GM23338 (cell line): ENCODE results near the gene PRPF38A. TPM values are rescaled to one million over a fixed set of nuclear protein-coding genes. Genes with fewer than 3 reads are reported as not detected.

ENCODE experiments used
- ATAC-seq: fragments of 200-7000 bp; cut with Tn5 transposase; 3 replicates; pipeline ENCODE4 v1.9.1; 2020
- DNase-seq: peaks from one replicate; pipeline ENCODE4 v3.0.0-alpha.2; 2015; ENCODE audit warnings: low spot score
- H2AFZ ChIP-seq: fragments of 200-600 bp; sonication (generic); 2 replicates; pipeline ENCODE4 v1.8.0; 2016; ENCODE audit warnings: antibody characterized with exemption, mild to moderate bottlenecking, moderate library complexity
- H3F3A ChIP-seq: fragments of 200-600 bp; sonication (generic); replicated peaks from 2 replicates; pipeline ENCODE4 v1.8.0; 2017; ENCODE audit warnings: antibody characterized with exemption, mixed run types, low read depth
- H3K27ac ChIP-seq: fragments of 200-600 bp; sonication (generic); 2 replicates; pipeline ENCODE4 v1.6.1; 2016; ENCODE audit warnings: low read depth
- H3K27me3 ChIP-seq: fragments of 200-600 bp; sonication (generic); 2 replicates; pipeline ENCODE4 v1.8.0; 2016; ENCODE audit warnings: mild to moderate bottlenecking, mixed run types, moderate library complexity; ENCODE audit not compliant: insufficient read depth
- H3K36me3 ChIP-seq: fragments of 200-600 bp; sonication (generic); 2 replicates; pipeline ENCODE4 v1.8.0; 2016; ENCODE audit warnings: mild to moderate bottlenecking; ENCODE audit not compliant: insufficient read depth
- H3K4me1 ChIP-seq: fragments of 200-600 bp; sonication (generic); 2 replicates; pipeline ENCODE4 v1.8.0; 2016; ENCODE audit warnings: mild to moderate bottlenecking, moderate library complexity; ENCODE audit not compliant: insufficient read depth
- H3K4me2 ChIP-seq: fragments of 200-600 bp; sonication (generic); 2 replicates; pipeline ENCODE4 v1.7.1; 2017; ENCODE audit warnings: mixed run types
- H3K4me3 ChIP-seq: fragments of 200-600 bp; sonication (generic); 2 replicates; pipeline ENCODE4 v1.6.1; 2016; ENCODE audit warnings: mixed run types
- H3K79me2 ChIP-seq: fragments of 200-600 bp; sonication (generic); replicated peaks from 2 replicates; pipeline ENCODE4 v1.8.0; 2017; ENCODE audit warnings: mild to moderate bottlenecking; ENCODE audit not compliant: insufficient read depth
- H3K9me2 ChIP-seq: fragments of 200-600 bp; sonication (generic); 2 replicates; pipeline ENCODE4 v1.8.0; 2017; ENCODE audit not compliant: insufficient read depth
- H4K20me1 ChIP-seq: fragments of 200-600 bp; sonication (generic); replicated peaks from 2 replicates; pipeline ENCODE4 v1.8.0; 2017; ENCODE audit warnings: mild to moderate bottlenecking; ENCODE audit not compliant: insufficient read depth
- H3K27ac Mint-ChIP-seq: 2 replicates; pipeline ENCODE4 v1.8.0; 2020; ENCODE audit warnings: inconsistent platforms, mild to moderate bottlenecking, moderate library complexity, mixed read lengths
- H3K27me3 Mint-ChIP-seq: 3 replicates; pipeline ENCODE4 v1.8.0; 2022; ENCODE audit warnings: low read depth, mild to moderate bottlenecking, moderate library complexity, mixed read lengths, inconsistent platforms; ENCODE audit not compliant: insufficient read depth, poor library complexity
- H3K36me3 Mint-ChIP-seq: 3 replicates; pipeline ENCODE4 v1.8.0; 2021; ENCODE audit warnings: low read depth, mild to moderate bottlenecking, inconsistent platforms, moderate library complexity, mixed read lengths
- H3K4me1 Mint-ChIP-seq: 3 replicates; pipeline ENCODE4 v1.8.0; 2020; ENCODE audit warnings: mild to moderate bottlenecking, inconsistent platforms, mixed read lengths
- H3K4me3 Mint-ChIP-seq: 3 replicates; pipeline ENCODE4 v1.8.0; 2021; ENCODE audit warnings: moderate library complexity, mild to moderate bottlenecking, inconsistent platforms, mixed read lengths
- H3K9me3 Mint-ChIP-seq: 3 replicates; pipeline ENCODE4 v1.8.0; 2020; ENCODE audit warnings: moderate library complexity, mild to moderate bottlenecking, inconsistent platforms, mixed read lengths
- CREB1 ChIP-seq: fragments of 250-450 bp; sonication (Bioruptor Pico); IDR thresholded peaks from 2 replicates; pipeline ENCODE4 v1.5.0; 2020; ENCODE audit warnings: low read depth, mild to moderate bottlenecking, moderate library complexity
- EZH2 ChIP-seq: fragments of 200-600 bp; sonication (generic); IDR thresholded peaks from one replicate; pipeline ENCODE4 v1.8.0; 2017; ENCODE audit warnings: antibody characterized with exemption, mild to moderate bottlenecking, low read depth; ENCODE audit not compliant: unreplicated experiment
- EZH2phosphoT487 ChIP-seq: fragments of 200-600 bp; sonication (generic); IDR thresholded peaks from one replicate; pipeline ENCODE4 v1.8.1; 2018; ENCODE audit warnings: antibody characterized with exemption; ENCODE audit not compliant: unreplicated experiment
- JUNB ChIP-seq: IDR thresholded peaks from one replicate; pipeline ENCODE4 v1.6.1; 2016; ENCODE audit warnings: antibody characterized with exemption; ENCODE audit not compliant: unreplicated experiment
- POLR2AphosphoS5 ChIP-seq: IDR thresholded peaks from 2 replicates; pipeline ENCODE4 v1.6.1; 2016; ENCODE audit warnings: antibody characterized with exemption, low read depth
- ZNF114 ChIP-seq: fragments of 250-450 bp; sonication (Bioruptor Pico); IDR thresholded peaks from 2 replicates; pipeline ENCODE4 v1.5.0; 2020; ENCODE audit warnings: mild to moderate bottlenecking, moderate library complexity
- ZNF331 ChIP-seq: fragments of 250-450 bp; sonication (Bioruptor Pico); IDR thresholded peaks from 2 replicates; pipeline ENCODE4 v1.5.0; 2020; ENCODE audit warnings: low read depth, mild to moderate bottlenecking, moderate library complexity
- polyA plus RNA-seq: library from polyadenylated mRNA; unstranded; fragments of >200 nt; fragmentation: Nextera tagmentation; extraction: Ambion mirVana; gene quantifications from 2 replicates; pipeline ENCODE4 v1.2.1, GENCODE V29; 2016
- total RNA-seq: library from RNA; depleted of rRNA; stranded (reverse); fragments of >200 nt; shearing (Covaris generic); gene quantifications from 2 replicates; pipeline ENCODE4 v1.2.3, GENCODE V29; 2014
- TF ChIP-seq, protein P1 (sequence below): fragments of 250-450 bp; sonication (Bioruptor Pico); IDR thresholded peaks from 2 replicates; pipeline ENCODE4 v1.5.0; 2020; ENCODE audit warnings: mild to moderate bottlenecking, moderate library complexity
- TF ChIP-seq, protein P2 (sequence below): IDR thresholded peaks from 2 replicates; pipeline ENCODE4 v1.6.1; 2016; ENCODE audit warnings: antibody characterized with exemption
- TF ChIP-seq, protein P3 (sequence below), 2 experiments: fragments of 200-600 bp in 1 of 2; sonication (generic) in 1 of 2; conservative IDR thresholded peaks; 2 replicates each; pipeline versions ENCODE4 v1.5.1 to v1.6.1; 2016 to 2017; ENCODE audit warnings: antibody characterized with exemption in 2 of 2, low read depth in 2 of 2, mild to moderate bottlenecking in 2 of 2, moderate library complexity in 1 of 2
- TF ChIP-seq, protein P4 (sequence below): IDR thresholded peaks from one replicate; pipeline ENCODE4 v1.6.1; 2018; ENCODE audit warnings: antibody characterized with exemption; ENCODE audit not compliant: unreplicated experiment

The PRPF38A gene
- total and polyA plus RNA-seq, 2 experiments from 2014 or later: 24.8 to 40.3 TPM

DNA sequence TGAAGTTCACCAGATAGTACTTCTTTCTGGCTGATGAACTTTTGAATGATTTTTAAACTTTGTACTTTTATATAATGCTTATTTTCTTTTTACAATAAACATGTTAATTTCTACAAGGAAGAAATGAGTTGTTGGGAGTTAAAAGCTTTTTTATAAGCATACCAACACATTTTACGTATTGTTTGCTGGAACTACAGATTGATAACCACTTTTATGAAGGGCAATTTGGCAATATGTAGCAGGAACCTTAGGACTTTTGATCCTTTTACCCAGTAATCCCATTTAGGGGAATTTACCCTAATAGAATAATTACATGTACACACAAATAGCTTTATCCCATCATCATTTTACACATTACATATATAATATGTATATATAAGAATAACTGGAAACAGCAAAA, 16.3 kb downstream of the PRPF38A start:
- no peaks in the 10 kb centered on the region for H3F3A ChIP-seq
- no peaks in the 10 kb centered on the region for H3K9me3 Mint-ChIP-seq
- H3K27ac Mint-ChIP-seq: no peak overlapping the region
- peaks cover 5% of the 10 kb centered on the region for H3K27me3 Mint-ChIP-seq
- TF ChIP-seq ZNF114 (CRISPR knock-in tag) (no peak), POLR2AphosphoS5 (no peak), EZH2 (no peak), EZH2phosphoT487 (no peak), CREB1 (CRISPR knock-in tag) (no peak), JUNB (no peak), ZNF331 (CRISPR knock-in tag) (no peak)
- TF ChIP-seq, protein P1, sequence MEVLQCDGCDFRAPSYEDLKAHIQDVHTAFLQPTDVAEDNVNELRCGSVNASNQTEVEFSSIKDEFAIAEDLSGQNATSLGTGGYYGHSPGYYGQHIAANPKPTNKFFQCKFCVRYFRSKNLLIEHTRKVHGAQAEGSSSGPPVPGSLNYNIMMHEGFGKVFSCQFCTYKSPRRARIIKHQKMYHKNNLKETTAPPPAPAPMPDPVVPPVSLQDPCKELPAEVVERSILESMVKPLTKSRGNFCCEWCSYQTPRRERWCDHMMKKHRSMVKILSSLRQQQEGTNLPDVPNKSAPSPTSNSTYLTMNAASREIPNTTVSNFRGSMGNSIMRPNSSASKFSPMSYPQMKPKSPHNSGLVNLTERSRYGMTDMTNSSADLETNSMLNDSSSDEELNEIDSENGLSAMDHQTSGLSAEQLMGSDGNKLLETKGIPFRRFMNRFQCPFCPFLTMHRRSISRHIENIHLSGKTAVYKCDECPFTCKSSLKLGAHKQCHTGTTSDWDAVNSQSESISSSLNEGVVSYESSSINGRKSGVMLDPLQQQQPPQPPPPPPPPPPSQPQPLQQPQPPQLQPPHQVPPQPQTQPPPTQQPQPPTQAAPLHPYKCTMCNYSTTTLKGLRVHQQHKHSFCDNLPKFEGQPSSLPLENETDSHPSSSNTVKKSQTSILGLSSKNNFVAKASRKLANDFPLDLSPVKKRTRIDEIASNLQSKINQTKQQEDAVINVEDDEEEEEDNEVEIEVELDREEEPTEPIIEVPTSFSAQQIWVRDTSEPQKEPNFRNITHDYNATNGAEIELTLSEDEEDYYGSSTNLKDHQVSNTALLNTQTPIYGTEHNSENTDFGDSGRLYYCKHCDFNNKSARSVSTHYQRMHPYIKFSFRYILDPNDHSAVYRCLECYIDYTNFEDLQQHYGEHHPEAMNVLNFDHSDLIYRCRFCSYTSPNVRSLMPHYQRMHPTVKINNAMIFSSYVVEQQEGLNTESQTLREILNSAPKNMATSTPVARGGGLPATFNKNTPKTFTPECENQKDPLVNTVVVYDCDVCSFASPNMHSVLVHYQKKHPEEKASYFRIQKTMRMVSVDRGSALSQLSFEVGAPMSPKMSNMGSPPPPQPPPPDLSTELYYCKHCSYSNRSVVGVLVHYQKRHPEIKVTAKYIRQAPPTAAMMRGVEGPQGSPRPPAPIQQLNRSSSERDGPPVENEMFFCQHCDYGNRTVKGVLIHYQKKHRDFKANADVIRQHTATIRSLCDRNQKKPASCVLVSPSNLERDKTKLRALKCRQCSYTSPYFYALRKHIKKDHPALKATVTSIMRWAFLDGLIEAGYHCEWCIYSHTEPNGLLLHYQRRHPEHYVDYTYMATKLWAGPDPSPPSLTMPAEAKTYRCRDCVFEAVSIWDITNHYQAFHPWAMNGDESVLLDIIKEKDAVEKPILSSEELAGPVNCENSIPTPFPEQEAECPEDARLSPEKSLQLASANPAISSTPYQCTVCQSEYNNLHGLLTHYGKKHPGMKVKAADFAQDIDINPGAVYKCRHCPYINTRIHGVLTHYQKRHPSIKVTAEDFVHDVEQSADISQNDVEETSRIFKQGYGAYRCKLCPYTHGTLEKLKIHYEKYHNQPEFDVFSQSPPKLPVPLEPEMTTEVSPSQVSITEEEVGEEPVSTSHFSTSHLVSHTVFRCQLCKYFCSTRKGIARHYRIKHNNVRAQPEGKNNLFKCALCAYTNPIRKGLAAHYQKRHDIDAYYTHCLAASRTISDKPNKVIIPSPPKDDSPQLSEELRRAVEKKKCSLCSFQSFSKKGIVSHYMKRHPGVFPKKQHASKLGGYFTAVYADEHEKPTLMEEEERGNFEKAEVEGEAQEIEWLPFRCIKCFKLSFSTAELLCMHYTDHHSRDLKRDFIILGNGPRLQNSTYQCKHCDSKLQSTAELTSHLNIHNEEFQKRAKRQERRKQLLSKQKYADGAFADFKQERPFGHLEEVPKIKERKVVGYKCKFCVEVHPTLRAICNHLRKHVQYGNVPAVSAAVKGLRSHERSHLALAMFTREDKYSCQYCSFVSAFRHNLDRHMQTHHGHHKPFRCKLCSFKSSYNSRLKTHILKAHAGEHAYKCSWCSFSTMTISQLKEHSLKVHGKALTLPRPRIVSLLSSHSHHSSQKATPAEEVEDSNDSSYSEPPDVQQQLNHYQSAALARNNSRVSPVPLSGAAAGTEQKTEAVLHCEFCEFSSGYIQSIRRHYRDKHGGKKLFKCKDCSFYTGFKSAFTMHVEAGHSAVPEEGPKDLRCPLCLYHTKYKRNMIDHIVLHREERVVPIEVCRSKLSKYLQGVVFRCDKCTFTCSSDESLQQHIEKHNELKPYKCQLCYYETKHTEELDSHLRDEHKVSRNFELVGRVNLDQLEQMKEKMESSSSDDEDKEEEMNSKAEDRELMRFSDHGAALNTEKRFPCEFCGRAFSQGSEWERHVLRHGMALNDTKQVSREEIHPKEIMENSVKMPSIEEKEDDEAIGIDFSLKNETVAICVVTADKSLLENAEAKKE (CRISPR knock-in tag): no peak
- TF ChIP-seq, protein P2, sequence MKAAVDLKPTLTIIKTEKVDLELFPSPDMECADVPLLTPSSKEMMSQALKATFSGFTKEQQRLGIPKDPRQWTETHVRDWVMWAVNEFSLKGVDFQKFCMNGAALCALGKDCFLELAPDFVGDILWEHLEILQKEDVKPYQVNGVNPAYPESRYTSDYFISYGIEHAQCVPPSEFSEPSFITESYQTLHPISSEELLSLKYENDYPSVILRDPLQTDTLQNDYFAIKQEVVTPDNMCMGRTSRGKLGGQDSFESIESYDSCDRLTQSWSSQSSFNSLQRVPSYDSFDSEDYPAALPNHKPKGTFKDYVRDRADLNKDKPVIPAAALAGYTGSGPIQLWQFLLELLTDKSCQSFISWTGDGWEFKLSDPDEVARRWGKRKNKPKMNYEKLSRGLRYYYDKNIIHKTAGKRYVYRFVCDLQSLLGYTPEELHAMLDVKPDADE: no peak
- TF ChIP-seq, protein P3, sequence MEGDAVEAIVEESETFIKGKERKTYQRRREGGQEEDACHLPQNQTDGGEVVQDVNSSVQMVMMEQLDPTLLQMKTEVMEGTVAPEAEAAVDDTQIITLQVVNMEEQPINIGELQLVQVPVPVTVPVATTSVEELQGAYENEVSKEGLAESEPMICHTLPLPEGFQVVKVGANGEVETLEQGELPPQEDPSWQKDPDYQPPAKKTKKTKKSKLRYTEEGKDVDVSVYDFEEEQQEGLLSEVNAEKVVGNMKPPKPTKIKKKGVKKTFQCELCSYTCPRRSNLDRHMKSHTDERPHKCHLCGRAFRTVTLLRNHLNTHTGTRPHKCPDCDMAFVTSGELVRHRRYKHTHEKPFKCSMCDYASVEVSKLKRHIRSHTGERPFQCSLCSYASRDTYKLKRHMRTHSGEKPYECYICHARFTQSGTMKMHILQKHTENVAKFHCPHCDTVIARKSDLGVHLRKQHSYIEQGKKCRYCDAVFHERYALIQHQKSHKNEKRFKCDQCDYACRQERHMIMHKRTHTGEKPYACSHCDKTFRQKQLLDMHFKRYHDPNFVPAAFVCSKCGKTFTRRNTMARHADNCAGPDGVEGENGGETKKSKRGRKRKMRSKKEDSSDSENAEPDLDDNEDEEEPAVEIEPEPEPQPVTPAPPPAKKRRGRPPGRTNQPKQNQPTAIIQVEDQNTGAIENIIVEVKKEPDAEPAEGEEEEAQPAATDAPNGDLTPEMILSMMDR (conservative IDR thresholded peaks at IDR 0.05; ENCODE audit: low read depth in 2 of 2): no peak
- TF ChIP-seq, protein P4, sequence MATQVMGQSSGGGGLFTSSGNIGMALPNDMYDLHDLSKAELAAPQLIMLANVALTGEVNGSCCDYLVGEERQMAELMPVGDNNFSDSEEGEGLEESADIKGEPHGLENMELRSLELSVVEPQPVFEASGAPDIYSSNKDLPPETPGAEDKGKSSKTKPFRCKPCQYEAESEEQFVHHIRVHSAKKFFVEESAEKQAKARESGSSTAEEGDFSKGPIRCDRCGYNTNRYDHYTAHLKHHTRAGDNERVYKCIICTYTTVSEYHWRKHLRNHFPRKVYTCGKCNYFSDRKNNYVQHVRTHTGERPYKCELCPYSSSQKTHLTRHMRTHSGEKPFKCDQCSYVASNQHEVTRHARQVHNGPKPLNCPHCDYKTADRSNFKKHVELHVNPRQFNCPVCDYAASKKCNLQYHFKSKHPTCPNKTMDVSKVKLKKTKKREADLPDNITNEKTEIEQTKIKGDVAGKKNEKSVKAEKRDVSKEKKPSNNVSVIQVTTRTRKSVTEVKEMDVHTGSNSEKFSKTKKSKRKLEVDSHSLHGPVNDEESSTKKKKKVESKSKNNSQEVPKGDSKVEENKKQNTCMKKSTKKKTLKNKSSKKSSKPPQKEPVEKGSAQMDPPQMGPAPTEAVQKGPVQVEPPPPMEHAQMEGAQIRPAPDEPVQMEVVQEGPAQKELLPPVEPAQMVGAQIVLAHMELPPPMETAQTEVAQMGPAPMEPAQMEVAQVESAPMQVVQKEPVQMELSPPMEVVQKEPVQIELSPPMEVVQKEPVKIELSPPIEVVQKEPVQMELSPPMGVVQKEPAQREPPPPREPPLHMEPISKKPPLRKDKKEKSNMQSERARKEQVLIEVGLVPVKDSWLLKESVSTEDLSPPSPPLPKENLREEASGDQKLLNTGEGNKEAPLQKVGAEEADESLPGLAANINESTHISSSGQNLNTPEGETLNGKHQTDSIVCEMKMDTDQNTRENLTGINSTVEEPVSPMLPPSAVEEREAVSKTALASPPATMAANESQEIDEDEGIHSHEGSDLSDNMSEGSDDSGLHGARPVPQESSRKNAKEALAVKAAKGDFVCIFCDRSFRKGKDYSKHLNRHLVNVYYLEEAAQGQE: no peak
- H3K27me3 ChIP-seq: no peaks in the 10 kb centered on the region
- H3K4me2 ChIP-seq: no peak overlapping the region
- H3K4me1 Mint-ChIP-seq: peaks cover 1% of the 10 kb centered on the region; the same call in 2 of the 3 replicates
- DNase-seq (no peak), ATAC-seq (no peak)
- H3K36me3 Mint-ChIP-seq: peaks cover 39% of the 10 kb centered on the region; the same call in 2 of the 3 replicates
- no peaks in the 10 kb centered on the region; the same call in 1 of the 2 replicates for H3K79me2 ChIP-seq
- H3K27ac ChIP-seq: no peak overlapping the region
- H3K9me2 ChIP-seq: no peaks in the 10 kb centered on the region
- no peak overlapping the region for H3K4me3 Mint-ChIP-seq
- 0 out of 2 replicates have a peak, but pooled peaks cover under 1% of the 10 kb centered on the region for H3K4me1 ChIP-seq
- H3K36me3 ChIP-seq: peaks cover 44% of the 10 kb centered on the region
- no peaks in the 10 kb centered on the region for H4K20me1 ChIP-seq
- no peak overlapping the region for H3K4me3 ChIP-seq
- H2AFZ ChIP-seq: no peak overlapping the region
